Measurements from ENCODE around the gene LRMDA.

DNA sequence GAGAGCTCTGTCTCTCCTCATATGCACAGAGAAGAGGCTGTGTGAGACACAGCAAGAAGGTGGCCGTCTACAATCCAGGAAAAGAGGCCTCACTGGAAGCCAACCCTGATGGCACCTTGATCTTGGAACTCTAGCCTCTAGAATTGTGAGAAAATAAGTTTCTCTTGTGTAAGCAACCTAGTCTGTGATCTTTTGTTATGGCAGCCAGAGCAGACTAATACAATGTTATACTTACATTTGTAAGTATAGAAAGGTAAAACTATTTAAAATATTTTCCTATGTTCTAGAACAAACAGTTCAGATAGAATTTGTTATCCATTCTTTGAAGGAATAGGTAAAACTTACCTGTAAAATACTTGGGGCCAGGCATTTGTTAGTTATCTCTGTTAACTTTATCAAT is 53.3 kb downstream of the LRMDA start:
- TF ChIP-seq, protein P1, sequence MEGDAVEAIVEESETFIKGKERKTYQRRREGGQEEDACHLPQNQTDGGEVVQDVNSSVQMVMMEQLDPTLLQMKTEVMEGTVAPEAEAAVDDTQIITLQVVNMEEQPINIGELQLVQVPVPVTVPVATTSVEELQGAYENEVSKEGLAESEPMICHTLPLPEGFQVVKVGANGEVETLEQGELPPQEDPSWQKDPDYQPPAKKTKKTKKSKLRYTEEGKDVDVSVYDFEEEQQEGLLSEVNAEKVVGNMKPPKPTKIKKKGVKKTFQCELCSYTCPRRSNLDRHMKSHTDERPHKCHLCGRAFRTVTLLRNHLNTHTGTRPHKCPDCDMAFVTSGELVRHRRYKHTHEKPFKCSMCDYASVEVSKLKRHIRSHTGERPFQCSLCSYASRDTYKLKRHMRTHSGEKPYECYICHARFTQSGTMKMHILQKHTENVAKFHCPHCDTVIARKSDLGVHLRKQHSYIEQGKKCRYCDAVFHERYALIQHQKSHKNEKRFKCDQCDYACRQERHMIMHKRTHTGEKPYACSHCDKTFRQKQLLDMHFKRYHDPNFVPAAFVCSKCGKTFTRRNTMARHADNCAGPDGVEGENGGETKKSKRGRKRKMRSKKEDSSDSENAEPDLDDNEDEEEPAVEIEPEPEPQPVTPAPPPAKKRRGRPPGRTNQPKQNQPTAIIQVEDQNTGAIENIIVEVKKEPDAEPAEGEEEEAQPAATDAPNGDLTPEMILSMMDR (IDR thresholded peaks at IDR 0.05) = no peak
- TF ChIP-seq POLR2A (IDR thresholded peaks at IDR 0.05) = no peak
